HepG2 (cell line): ENCODE results near the gene HDGFL2. TPM values are rescaled to one million over a fixed set of nuclear protein-coding genes. Genes with fewer than 3 reads are reported as not detected.

Experiments
- CHD4 ChIP-seq: fragments of 200-600 bp; sonication (generic); IDR thresholded peaks from 2 replicates; pipeline ENCODE4 v1.7.0; 2017; ENCODE audit warnings: mild to moderate bottlenecking, low read length, borderline replicate concordance
- EED ChIP-seq: sonication (generic); formaldehyde crosslinking; IDR thresholded peaks from 2 replicates; pipeline ENCODE4 v1.5.0; 2020; ENCODE audit warnings: mild to moderate bottlenecking, missing genetic modification reagents
- HNRNPK ChIP-seq: fragments of 200-400 bp; formaldehyde crosslinking; IDR thresholded peaks from 2 replicates; pipeline ENCODE4 v1.6.1; 2018; ENCODE audit warnings: low read length, low read depth, moderate library complexity, mild to moderate bottlenecking; ENCODE audit not compliant: poor library complexity, severe bottlenecking
- MTERF4 ChIP-seq: sonication (generic); formaldehyde crosslinking; IDR thresholded peaks from 2 replicates; pipeline ENCODE4 v1.8.0; 2023; ENCODE audit warnings: mild to moderate bottlenecking, missing genetic modification reagents
- NFATC3 ChIP-seq: sonication (generic); formaldehyde crosslinking; IDR thresholded peaks from 2 replicates; pipeline ENCODE4 v1.5.1; 2020; ENCODE audit warnings: mild to moderate bottlenecking, missing genetic modification reagents
- NR1H2 ChIP-seq: sonication (generic); formaldehyde crosslinking; IDR thresholded peaks from 2 replicates; pipeline ENCODE4 v1.8.1; 2022; ENCODE audit warnings: low read depth, missing genetic modification reagents, borderline replicate concordance
- SAFB2 ChIP-seq: sonication (generic); formaldehyde crosslinking; IDR thresholded peaks from 2 replicates; pipeline ENCODE4 v1.5.1; 2020; ENCODE audit warnings: missing genetic modification reagents, low read depth, mild to moderate bottlenecking, borderline replicate concordance
- TP53 ChIP-seq: sonication (generic); formaldehyde crosslinking; conservative IDR thresholded peaks from 2 replicates; pipeline ENCODE4 v1.4.0; 2020; ENCODE audit warnings: missing genetic modification reagents
- ZBTB1 ChIP-seq: sonication (generic); formaldehyde crosslinking; IDR thresholded peaks from 2 replicates; pipeline ENCODE4 v1.4.0; 2020; ENCODE audit warnings: missing genetic modification reagents, borderline replicate concordance
- ZNF232 ChIP-seq: sonication (generic); formaldehyde crosslinking; IDR thresholded peaks from 2 replicates; pipeline ENCODE4 v1.4.0; 2020; ENCODE audit warnings: missing genetic modification reagents, borderline replicate concordance
- ZNF430 ChIP-seq: sonication (generic); formaldehyde crosslinking; IDR thresholded peaks from 2 replicates; pipeline ENCODE4 v1.9.0; 2021; ENCODE audit warnings: mild to moderate bottlenecking, missing genetic modification reagents
- ZNF546 ChIP-seq: sonication (generic); formaldehyde crosslinking; conservative IDR thresholded peaks from 2 replicates; pipeline ENCODE4 v1.8.1; 2023; ENCODE audit warnings: mild to moderate bottlenecking, missing genetic modification reagents
- ZNF557 ChIP-seq: sonication (generic); formaldehyde crosslinking; IDR thresholded peaks from 2 replicates; pipeline ENCODE4 v1.4.0; 2020; ENCODE audit warnings: missing genetic modification reagents
- ZNF616 ChIP-seq: sonication (generic); formaldehyde crosslinking; IDR thresholded peaks from 2 replicates; pipeline ENCODE4 v1.5.0; 2020; ENCODE audit warnings: low read depth, mild to moderate bottlenecking, missing genetic modification reagents
- ZNF775 ChIP-seq: sonication (generic); formaldehyde crosslinking; IDR thresholded peaks from 2 replicates; pipeline ENCODE4 v1.4.0; 2020; ENCODE audit warnings: missing genetic modification reagents, mild to moderate bottlenecking, moderate library complexity, borderline replicate concordance
- ZNF784 ChIP-seq: sonication (generic); formaldehyde crosslinking; IDR thresholded peaks from 2 replicates; pipeline ENCODE4 v1.5.1; 2020; ENCODE audit warnings: missing genetic modification reagents, mild to moderate bottlenecking, borderline replicate concordance
- ZNF790 ChIP-seq: sonication (generic); formaldehyde crosslinking; IDR thresholded peaks from 2 replicates; pipeline ENCODE4 v1.8.0; 2022; ENCODE audit warnings: missing genetic modification reagents, mild to moderate bottlenecking, borderline replicate concordance
- ZSCAN29 ChIP-seq: sonication (generic); formaldehyde crosslinking; conservative IDR thresholded peaks from 2 replicates; pipeline ENCODE4 v1.4.0; 2020; ENCODE audit warnings: mild to moderate bottlenecking, missing genetic modification reagents
- polyA plus RNA-seq, 8 experiments: library from polyadenylated mRNA; depleted of rRNA in 3 of 8; stranded (reverse) in 7 of 8; unstranded in 1 of 8; fragments of >200 nt; fragmentation: Illumina TruSeq in 4 of 8; extraction: Trizol in 4 of 8; gene quantifications; 2 replicates each; pipeline versions ENCODE4 v1.2.1 to v1.2.3, GENCODE V29; 2011 to 2016; ENCODE audit warnings: low read depth in 4 of 8, missing spikeins in 1 of 8, mixed read lengths in 1 of 8; ENCODE audit not compliant: insufficient read depth in 1 of 8
- total RNA-seq, 5 experiments: library from RNA; depleted of rRNA; stranded (reverse); fragments of >200 nt; fragmentation: Illumina TruSeq; extraction: Trizol; gene quantifications; 2 replicates each; pipeline ENCODE4 v1.2.3, GENCODE V29; 2016; ENCODE audit warnings: low read depth in 1 of 5
- TF ChIP-seq, protein P1 (sequence below): sonication (generic); formaldehyde crosslinking; conservative IDR thresholded peaks from 2 replicates; pipeline ENCODE4 v1.4.0; 2020; ENCODE audit warnings: mild to moderate bottlenecking, missing genetic modification reagents, moderate library complexity

The HDGFL2 gene
- total and polyA plus RNA-seq, 2 of the 13 experiments (the other 11 are each of a cell fraction or from before 2014, with no cell fraction given), result 20.0 to 51.1 TPM

GRCh38 chr19:4534836-4535658, 63.0 kb downstream of the HDGFL2 start, which contains the start of gene PLIN5 (continued):
- TF ChIP-seq ZNF784 (CRISPR knock-in tag) (no peak), ZNF557 (CRISPR knock-in tag) (no peak), ZSCAN29 (CRISPR knock-in tag) (no peak), ZNF546 (no peak; the same call in 1 of the 2 replicates), CHD4 (no peak), ZNF430 (no peak), ZNF790 (CRISPR knock-in tag) (no peak), TP53 (CRISPR knock-in tag) (no peak), ZNF232 (CRISPR knock-in tag) (no peak), ZNF616 (CRISPR knock-in tag) (no peak), MTERF4 (no peak), NFATC3 (CRISPR knock-in tag) (no peak), NR1H2 (no peak), ZBTB1 (CRISPR knock-in tag) (no peak), HNRNPK (no peak), ZNF775 (CRISPR knock-in tag) (no peak), SAFB2 (no peak), EED (no peak)
- TF ChIP-seq, protein P1, sequence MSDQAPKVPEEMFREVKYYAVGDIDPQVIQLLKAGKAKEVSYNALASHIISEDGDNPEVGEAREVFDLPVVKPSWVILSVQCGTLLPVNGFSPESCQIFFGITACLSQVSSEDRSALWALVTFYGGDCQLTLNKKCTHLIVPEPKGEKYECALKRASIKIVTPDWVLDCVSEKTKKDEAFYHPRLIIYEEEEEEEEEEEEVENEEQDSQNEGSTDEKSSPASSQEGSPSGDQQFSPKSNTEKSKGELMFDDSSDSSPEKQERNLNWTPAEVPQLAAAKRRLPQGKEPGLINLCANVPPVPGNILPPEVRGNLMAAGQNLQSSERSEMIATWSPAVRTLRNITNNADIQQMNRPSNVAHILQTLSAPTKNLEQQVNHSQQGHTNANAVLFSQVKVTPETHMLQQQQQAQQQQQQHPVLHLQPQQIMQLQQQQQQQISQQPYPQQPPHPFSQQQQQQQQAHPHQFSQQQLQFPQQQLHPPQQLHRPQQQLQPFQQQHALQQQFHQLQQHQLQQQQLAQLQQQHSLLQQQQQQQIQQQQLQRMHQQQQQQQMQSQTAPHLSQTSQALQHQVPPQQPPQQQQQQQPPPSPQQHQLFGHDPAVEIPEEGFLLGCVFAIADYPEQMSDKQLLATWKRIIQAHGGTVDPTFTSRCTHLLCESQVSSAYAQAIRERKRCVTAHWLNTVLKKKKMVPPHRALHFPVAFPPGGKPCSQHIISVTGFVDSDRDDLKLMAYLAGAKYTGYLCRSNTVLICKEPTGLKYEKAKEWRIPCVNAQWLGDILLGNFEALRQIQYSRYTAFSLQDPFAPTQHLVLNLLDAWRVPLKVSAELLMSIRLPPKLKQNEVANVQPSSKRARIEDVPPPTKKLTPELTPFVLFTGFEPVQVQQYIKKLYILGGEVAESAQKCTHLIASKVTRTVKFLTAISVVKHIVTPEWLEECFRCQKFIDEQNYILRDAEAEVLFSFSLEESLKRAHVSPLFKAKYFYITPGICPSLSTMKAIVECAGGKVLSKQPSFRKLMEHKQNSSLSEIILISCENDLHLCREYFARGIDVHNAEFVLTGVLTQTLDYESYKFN (CRISPR knock-in tag), result no peak
